GM15510 (cell line): Measurements from ENCODE around the gene SLC26A1.

Source experiments
- POLR2A ChIP-seq: IDR thresholded peaks from 3 replicates; pipeline ENCODE4 v1.6.1; 2011; ENCODE audit warnings: borderline replicate concordance; ENCODE audit not compliant: insufficient read length; ENCODE audit errors: extremely low read depth

The SLC26A1 gene

GRCh38 chr4:986879-987623 is 6.2 kb downstream of the SLC26A1 start, which contains the start of gene IDUA:
Gene IDUA (plus strand): TSS chr4:987044. CDS start chr4:987085, 41 bp downstream.
- TF ChIP-seq POLR2A, result peak; percentile 55

GRCh38 chr4:986428-986878 is 6.8 kb downstream of the SLC26A1 start:
- TF ChIP-seq POLR2A, result no peak

GRCh38 chr4:985123-985830 is 7.9 kb downstream of the SLC26A1 start:
- peak; percentile 23 for TF ChIP-seq POLR2A

- TF ChIP-seq POLR2A, result no peak
Observed at GRCh38 chr4:984336-985054, 8.7 kb downstream of the SLC26A1 start.

- no peak for TF ChIP-seq POLR2A
Observed at GRCh38 chr4:982814-983213, 10.4 kb downstream of the SLC26A1 start.

GRCh38 chr4:982291-982690 is 10.9 kb downstream of the SLC26A1 start:
- no peak for TF ChIP-seq POLR2A

- no peak for TF ChIP-seq POLR2A
Observed at GRCh38 chr4:978957-979701, 14.1 kb downstream of the SLC26A1 start.

GRCh38 chr4:974668-975067 is 18.5 kb downstream of the SLC26A1 start:
- no peak for TF ChIP-seq POLR2A

GRCh38 chr4:973431-974397 is 19.5 kb downstream of the SLC26A1 start, which contains the start of gene DGKQ:
Gene DGKQ (minus strand): TSS chr4:973569. CDS start chr4:973482, 87 bp downstream.
- TF ChIP-seq POLR2A, result peak; percentile 73

- TF ChIP-seq POLR2A, result no peak
Observed at GRCh38 chr4:972651-973424, 20.4 kb downstream of the SLC26A1 start.

- no peak for TF ChIP-seq POLR2A
Observed at GRCh38 chr4:971666-972500, 21.3 kb downstream of the SLC26A1 start.
